GM19193 (cell line): ENCODE data around the gene RALGPS1.

ENCODE experiments used
- POLR2A ChIP-seq: IDR thresholded peaks from 4 replicates; pipeline ENCODE4 v1.6.1; 2011; ENCODE audit not compliant: insufficient read depth, insufficient read length; ENCODE audit errors: extremely low read depth

RALGPS1 gene

GRCh38 chr9:127182901-127183746 is 268.5 kb downstream of the RALGPS1 start:
- TF ChIP-seq POLR2A, result no peak

GRCh38 chr9:127183814-127184582 is 269.4 kb downstream of the RALGPS1 start:
- TF ChIP-seq POLR2A, result no peak

GRCh38 chr9:127184641-127185040 is 270.1 kb downstream of the RALGPS1 start:
- TF ChIP-seq POLR2A, result no peak

- no peak for TF ChIP-seq POLR2A
These were observed 270.6 kb downstream of the RALGPS1 start for GRCh38 chr9:127185181-127185580.

GRCh38 chr9:127185931-127186781 is 271.6 kb downstream of the RALGPS1 start:
- TF ChIP-seq POLR2A, result no peak

GRCh38 chr9:127186806-127187205 is 272.2 kb downstream of the RALGPS1 start:
- TF ChIP-seq POLR2A, result no peak

GRCh38 chr9:127187231-127187956 is 272.8 kb downstream of the RALGPS1 start:
- no peak for TF ChIP-seq POLR2A

- TF ChIP-seq POLR2A, result no peak
These were observed 273.8 kb downstream of the RALGPS1 start for GRCh38 chr9:127188396-127188795.

- no peak for TF ChIP-seq POLR2A
These were observed 275.0 kb downstream of the RALGPS1 start for GRCh38 chr9:127189628-127190027.

GRCh38 chr9:127192744-127193143 is 278.2 kb downstream of the RALGPS1 start:
- TF ChIP-seq POLR2A, result no peak

- TF ChIP-seq POLR2A, result no peak
These were observed 278.9 kb downstream of the RALGPS1 start for GRCh38 chr9:127193483-127193882.

GRCh38 chr9:127194881-127195713 is 280.5 kb downstream of the RALGPS1 start:
- no peak for TF ChIP-seq POLR2A
